Hematopoietic multipotent progenitor cell treated with erythropoietin and hydrocortisone succinate and interleukin-3 and kit ligand, for 8 days (in vitro differentiated cells): Measurements from ENCODE around the gene EFCC1.

ENCODE experiments used
- DNase-seq: peaks from one replicate; pipeline ENCODE4 v3.0.0-alpha.2; 2015

The EFCC1 gene

GRCh38 chr3:129033633-129034321 lies 32.7 kb downstream of the EFCC1 start:
- DNase-seq, result no peak

- DNase-seq, result no peak
These were observed 33.5 kb downstream of the EFCC1 start for GRCh38 chr3:129034642-129035041.

GRCh38 chr3:129035360-129036221 lies 34.5 kb downstream of the EFCC1 start:
- DNase-seq, result no peak

- no peak for DNase-seq
These were observed 35.4 kb downstream of the EFCC1 start for GRCh38 chr3:129036222-129037092.

- no peak for DNase-seq
These were observed 36.0 kb downstream of the EFCC1 start for GRCh38 chr3:129037093-129037419.

- no peak for DNase-seq
These were observed 37.2 kb downstream of the EFCC1 start for GRCh38 chr3:129038121-129038855.

GRCh38 chr3:129039271-129040038 lies 38.4 kb downstream of the EFCC1 start:
- DNase-seq, result peak; percentile 51

GRCh38 chr3:129040039-129040336 lies 38.9 kb downstream of the EFCC1 start:
- DNase-seq, result no peak

- DNase-seq, result no peak
These were observed 39.6 kb downstream of the EFCC1 start for GRCh38 chr3:129040579-129041300.

- DNase-seq, result peak; percentile 42
These were observed 44.6 kb downstream of the EFCC1 start for GRCh38 chr3:129045675-129046036.

- no peak for DNase-seq
These were observed 45.1 kb downstream of the EFCC1 start for GRCh38 chr3:129046037-129046731.

GRCh38 chr3:129046732-129047552 lies 45.8 kb downstream of the EFCC1 start:
- no peak for DNase-seq

- no peak for DNase-seq
These were observed 46.4 kb downstream of the EFCC1 start for GRCh38 chr3:129047553-129047839.

GRCh38 chr3:129050556-129051295 lies 49.6 kb downstream of the EFCC1 start:
- DNase-seq, result no peak

GRCh38 chr3:129051871-129052340 lies 50.8 kb downstream of the EFCC1 start:
- peak; percentile 54 for DNase-seq

GRCh38 chr3:129052675-129053074 lies 51.6 kb downstream of the EFCC1 start:
- DNase-seq, result peak; percentile 84

- peak; percentile 92 for DNase-seq
These were observed 53.6 kb downstream of the EFCC1 start for GRCh38 chr3:129054605-129055104.

GRCh38 chr3:129056451-129057173 lies 55.5 kb downstream of the EFCC1 start:
- DNase-seq, result peak; percentile 97
